CD4-positive, alpha-beta T cell treated with Interleukin-10 for 1 hour (primary cell): ENCODE data around the gene BMPER.

Experiments used
- DNase-seq: peaks from one replicate; pipeline ENCODE4 v3.0.0-alpha.2; 2020

The BMPER gene

GRCh38 chr7:34191771-34192479 lies 286.6 kb downstream of the BMPER start:
- no peak for DNase-seq

GRCh38 chr7:34192906-34193305 lies 287.6 kb downstream of the BMPER start:
- no peak for DNase-seq

- no peak for DNase-seq
Measured at GRCh38 chr7:34198231-34198641, 292.9 kb downstream of the BMPER start.
